ENCODE results near the gene RNF8.
"Not testable (repeated sequence)": the region's sequence is repeated elsewhere in the genome, so short reads cannot be mapped to it uniquely, and the experiment has no call there.

RNF8 gene

DNA sequence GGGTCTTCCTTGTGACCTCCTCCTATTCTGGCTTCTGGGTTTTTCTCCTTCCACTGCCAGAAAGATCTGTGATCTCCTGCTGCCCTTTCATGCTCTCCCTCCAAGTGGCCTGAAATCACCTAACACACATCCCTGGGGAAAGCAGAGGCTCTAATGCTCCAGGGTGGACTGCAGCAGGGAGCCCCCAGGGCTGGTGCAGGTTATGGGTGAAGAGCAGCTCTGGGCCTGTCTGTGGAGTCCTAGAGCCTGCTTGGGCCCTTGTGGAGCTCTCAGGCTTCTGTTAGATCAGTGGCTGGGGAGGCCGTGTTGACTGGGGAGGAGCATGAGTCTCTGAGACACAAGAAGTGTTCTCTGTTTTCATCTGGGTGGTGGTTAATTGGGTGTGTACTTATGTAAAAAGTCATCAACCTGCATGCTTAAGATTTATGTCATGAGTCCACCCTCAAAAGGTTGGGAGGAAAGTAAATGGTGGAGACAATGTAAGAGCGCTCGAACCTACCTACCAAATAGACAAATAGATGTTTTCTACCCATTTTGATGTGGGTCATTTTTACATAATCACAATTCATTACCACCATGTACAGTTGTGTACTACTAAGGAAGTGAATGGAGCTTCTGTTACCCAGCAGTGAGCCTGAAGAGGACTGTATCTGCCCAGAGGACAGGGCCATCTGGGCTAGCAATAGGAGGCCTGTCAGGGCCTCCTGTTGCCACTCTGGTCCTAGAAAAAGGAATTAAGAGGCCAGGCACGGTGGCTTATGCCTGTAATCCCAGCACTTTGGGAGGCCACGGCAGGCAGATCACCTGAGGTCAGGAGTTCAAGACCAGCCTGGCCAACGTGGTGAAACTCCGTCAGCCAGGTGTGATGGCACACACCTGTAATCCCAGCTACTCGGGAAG is 32.0 kb upstream of the RNF8 start:
- no peak for DNase-seq

DNA sequence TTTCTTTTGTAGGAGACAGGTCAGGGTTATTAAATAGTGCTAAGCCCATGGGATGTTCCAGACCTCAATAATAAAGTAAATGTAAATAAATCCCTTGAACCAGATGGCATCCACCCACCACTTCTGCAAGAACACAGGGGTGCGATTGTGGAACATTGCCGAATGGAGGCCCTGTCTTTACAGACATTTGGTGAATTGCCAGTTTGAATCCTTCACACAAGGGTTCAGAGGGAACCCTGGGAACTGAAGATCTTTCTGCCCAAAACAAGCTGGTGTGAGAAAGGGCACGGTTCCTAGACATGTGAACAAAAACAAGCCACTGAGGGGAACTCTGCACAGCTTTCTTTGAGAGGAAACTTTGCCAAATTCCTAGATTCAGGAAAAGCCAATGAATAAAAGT is 30.2 kb upstream of the RNF8 start:
- no peak for DNase-seq

- no peak for DNase-seq
Observed at GRCh38 chr6:37324131-37325033, 29.4 kb upstream of the RNF8 start.

GRCh38 chr6:37330345-37330744 is 23.4 kb upstream of the RNF8 start:
- not testable (repeated sequence) for DNase-seq

DNA sequence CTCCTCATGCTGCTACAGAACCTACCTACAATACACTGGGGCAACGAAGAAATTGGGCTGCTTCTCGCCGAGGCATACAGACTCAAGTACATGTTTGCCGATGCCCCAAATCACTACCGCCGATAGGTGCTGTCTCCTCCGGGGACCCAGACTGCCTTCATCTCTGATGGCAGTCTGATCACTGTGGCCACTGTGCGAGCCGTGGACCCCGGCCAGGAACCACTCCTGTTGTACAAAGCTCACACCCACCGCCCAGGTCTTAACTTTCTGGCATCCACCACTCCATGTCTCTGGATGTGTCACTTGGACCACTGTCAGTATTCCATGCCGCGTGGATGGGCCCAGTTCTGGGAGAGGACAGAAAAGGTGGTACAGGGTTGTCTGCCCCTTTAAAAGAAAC is 22.7 kb upstream of the RNF8 start:
- DNase-seq: no peak

DNA sequence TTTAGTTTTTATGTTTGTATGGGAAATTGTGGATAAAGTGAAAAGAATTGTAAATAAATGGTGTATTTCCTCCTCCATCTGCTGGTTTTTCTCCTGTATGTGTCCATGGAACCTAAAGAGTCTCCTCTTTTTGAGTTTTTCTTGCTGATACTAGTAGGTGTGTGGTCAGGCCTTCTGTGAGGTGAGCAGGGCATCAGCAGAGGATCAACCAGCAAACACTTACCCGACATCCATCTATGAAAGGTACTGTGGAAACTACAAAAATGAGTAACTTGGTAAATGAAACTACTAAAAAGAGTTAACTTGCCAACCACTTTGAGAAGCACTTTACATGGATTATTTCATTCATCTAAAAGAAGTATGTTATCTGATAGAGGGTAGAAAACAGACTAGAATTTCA is 20.9 kb upstream of the RNF8 start:
- DNase-seq: no peak

- no peak for DNase-seq
Observed at GRCh38 chr6:37334047-37334446, 19.7 kb upstream of the RNF8 start.

GRCh38 chr6:37338317-37338716 is 15.5 kb upstream of the RNF8 start:
- not testable (repeated sequence) for DNase-seq

GRCh38 chr6:37338745-37339255 is 15.0 kb upstream of the RNF8 start:
- no peak for DNase-seq

DNA sequence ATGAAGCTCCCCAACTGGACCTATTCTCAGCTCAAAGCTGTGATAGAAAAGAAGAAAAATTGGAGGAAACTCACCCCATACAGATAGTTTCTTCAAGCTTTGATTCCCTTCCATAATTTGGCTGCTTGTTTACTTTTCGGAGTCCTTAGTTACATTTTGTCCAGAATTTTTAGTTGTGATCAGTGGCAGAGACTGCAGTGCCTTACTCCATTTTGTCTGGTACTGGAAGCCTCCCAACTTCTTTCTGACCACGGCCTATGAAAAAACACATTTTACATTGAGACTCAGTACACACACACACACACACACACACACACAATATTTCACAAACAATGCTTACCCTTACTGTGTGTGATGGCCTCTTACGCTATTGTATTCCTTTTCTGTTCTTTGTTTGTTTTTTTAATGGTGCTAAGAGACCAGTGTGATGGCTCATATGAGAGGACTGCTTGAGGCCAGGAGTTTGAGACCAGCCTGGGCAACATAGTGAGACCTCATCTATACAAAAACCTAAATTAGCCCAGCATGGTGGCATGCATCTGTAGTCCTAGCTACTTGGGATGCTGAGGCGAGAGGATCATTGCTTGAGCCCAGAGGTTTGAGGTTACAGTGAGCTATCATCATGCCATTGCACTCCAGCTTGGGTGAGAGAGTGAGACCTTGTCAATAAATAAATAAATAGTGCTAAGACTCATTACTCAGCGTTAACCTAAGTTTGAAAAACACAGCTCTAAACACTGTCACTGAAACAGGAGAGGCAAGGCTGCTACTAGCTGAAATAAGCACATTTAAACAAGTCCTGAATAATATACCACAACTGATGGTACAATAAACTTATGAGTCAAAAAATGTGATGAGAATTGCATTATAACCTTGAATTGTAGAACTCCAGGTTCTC is 13.8 kb upstream of the RNF8 start:
- no peak for DNase-seq

DNA sequence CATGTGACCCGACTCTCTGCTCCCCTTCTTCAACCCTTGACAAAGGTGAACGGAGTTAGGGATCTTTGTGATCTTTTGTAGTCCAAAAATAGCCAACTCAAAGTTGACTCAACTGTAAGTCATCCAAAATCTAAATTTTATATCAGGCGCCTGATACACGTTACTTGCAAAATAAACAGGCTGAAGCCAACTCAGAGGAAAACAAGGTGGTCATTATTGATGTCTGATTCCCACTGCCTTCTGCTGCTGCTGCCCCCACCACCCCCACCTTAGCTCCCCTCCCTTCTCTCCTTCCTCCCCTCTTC is 13.2 kb upstream of the RNF8 start:
- no peak for DNase-seq

- DNase-seq: no peak
Observed at GRCh38 chr6:37343248-37343647, 10.5 kb upstream of the RNF8 start.

DNA sequence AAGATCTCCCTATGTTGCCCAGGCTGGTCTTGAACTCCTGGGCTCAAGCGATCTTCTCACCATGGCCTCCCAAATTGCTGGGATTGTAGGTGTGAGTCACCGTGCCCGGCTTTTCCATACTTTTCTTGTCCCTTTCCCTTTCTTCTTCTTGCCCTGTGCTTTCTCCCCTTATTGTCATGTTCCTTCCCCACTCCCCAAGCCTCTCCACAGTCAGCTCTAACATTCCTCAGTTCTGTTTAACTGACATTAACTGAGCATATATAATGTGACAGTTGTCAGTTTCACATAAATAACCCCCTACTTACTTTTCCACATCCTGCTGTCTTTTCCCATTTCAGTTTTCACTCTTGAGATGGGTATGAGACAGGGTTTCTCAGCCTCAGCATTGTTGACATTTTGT is 9.5 kb upstream of the RNF8 start:
- no peak for DNase-seq

DNA sequence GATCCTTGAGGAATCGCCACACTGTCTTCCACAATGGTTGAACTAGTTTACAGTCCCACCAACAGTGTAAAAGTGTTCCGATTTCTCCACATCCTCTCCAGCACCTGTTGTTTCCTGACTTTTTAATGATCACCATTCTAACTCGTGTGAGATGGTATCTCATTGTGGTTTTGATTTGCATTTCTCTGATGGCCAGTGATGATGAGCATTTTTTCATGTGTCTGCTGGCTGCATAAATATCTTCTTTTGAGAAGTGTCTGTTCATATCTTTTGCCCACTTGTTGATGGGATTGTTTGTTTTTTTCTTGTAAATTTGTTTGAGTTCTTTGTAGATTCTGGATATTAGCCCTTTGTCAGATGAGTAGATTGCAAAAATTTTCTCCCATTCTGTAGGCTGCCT is 8.0 kb upstream of the RNF8 start:
- DNase-seq: not testable (repeated sequence)

- DNase-seq: no peak
Observed at GRCh38 chr6:37347177-37347576, 6.6 kb upstream of the RNF8 start.

DNA sequence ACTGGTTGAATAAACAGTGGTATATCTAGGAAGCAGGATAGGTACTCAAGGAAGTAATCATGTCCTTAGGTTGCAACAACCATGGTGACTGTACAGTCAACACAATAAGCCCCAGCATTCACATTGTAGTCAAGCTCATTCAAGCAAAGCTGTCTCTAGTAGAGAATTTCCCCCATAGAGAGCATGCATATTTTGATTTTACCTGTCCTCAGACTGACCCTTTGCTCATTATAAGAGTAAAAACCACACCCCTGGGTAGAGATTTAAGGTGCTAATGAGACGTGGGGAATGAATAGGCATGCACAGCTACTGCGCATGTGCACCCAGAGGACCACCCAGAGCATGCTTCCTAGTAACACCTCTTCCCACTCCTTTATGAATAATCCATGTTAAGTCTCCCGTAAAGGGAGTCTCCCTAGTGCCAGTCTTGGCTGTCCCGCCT is 6.1 kb upstream of the RNF8 start:
- DNase-seq: no peak

DNA sequence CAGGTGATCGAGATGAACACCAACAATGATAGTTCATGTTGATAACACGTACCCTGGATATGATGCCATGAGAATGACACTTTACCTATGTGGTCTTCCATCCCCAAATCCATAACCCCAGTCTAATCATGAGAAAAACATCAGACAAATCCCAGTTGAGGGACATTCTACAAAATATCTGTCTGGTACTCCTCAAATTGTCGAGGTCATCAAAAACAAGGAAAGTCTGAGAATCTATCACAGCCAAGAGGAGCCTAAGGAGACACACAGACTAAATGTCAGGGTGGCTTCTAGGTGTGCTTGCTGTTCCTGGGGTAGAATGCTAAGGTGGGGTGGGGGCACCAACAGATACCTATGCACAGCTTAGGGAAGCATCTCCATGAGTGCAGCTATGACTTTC is 2.8 kb upstream of the RNF8 start:
- no peak for DNase-seq

DNA sequence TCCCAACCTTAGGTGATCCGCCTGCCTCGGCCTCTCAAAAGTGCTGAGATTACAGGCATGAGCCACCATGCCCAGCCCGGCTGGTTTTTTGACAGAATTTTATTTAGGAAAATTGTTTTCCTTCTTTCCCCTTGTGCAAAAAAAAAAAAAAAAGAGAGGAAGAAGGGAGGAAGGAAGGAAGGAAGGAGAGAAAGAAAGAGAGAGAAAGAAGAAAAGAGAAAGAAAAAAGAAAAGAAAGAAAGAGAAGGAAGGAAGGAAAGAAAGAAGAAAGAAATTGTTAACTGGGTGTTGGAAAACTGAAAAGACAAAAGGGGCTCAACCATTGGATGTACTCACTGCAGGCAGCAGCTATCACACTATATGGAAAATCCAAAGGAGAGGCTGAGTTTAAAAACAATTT is 1.4 kb upstream of the RNF8 start:
- no peak for DNase-seq

DNA sequence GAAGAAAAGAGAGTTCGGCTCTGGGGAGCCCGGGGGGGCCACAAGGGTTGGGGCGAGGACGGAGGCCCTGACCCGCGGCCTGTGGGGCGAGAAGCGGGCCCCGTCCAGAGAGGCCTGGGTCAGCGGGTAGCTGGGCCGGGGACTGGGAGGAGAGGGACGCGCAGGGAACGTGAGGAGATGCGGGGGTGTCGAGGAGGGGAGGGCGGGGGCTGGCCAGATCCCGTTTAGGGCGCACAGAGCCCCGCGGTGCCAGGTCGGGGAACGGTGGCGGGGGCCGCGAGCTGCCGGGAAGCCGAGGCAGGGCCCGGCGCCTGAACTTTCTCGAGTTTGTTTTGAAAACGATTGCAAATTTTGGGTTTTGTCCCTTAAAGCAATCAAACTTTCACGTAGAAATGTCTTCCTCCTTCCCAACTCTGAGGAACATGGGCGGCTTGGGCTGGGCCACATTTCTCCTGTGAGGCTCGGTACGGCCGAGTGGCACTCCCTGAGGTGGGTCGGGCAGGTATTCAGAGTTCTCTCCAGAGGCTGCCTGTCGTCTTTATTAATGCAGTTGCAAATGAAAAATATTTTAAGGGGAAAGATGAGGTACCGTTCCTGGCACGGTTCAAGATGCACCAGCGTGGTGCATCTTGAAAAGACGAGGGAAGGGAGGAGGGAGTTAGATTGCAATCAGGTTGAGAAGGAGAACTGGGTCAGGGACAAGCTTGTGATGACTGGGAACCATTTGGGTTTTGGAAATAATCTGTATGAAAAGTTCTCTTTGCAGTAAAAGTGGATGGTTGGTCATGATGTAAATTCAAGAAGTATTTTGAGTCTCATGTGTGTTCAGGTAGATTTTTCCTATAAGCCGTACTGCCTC is 972 bp downstream of the RNF8 start:
- peak in 1 of 2 experiments; percentile 23 for DNase-seq

DNA sequence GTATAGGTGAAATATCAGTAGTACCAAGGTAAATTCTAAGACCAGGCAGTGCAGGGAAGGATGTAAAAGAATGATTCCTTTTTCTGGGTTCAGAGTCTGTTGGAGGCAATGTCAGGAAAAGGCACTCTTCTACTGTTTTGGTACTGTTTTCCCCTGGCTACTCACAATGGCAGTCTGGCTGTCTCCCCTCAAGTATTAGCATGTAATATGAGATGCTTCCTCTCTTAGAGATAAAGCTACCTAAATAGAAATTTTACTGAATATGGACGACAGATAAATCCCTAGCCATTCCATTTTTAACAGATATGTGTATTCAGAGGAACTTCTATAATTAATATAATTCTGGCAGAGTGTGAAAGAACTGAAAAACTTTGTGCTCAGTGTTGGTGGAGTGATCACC is 3.5 kb downstream of the RNF8 start:
- no peak for DNase-seq

DNA sequence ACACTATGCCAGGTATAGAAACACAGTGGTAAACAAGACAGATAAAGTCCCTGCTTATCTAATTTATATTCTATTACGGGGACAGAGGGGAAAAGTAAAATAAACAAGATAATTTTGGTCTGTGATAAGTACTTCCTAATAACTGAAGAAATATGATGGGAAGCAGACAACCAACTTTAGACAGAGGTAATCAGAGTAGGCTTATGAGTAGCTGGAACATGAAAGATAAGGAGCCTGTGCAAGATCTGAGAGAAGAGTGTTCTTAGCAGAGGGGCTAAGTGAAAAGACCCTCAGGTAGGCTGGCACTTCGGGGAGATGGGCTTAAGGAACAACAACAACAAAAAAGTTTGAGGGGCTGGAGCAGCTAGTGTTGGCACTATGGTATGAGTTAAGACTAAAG is 4.1 kb downstream of the RNF8 start:
- no peak for DNase-seq

DNA sequence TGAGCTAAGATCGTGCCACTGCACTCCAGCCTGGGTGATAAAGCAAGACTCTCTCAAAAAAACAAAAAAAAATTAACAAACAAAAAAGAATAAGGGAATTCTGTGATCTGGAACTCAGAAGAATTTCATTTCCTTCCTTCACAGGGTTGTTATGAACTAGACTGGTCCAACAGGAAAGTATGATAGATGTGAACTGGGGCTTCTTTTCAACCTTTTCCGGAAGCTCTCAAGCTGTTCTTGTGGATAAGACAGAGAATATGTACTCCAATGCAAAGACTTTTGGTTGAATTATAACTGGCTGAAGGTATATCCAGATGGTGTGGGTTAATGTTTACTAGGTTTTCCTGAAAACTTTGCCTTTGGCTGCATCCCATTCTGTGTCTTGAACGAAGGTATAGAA is 5.3 kb downstream of the RNF8 start:
- no peak for DNase-seq
